Right ventricle myocardium superior (tissue), 1 donor: Measurements from ENCODE around the gene CPS1. TPM values are rescaled to one million over a fixed set of nuclear protein-coding genes. Genes with fewer than 3 reads are reported as not detected.

Experiments used
- total RNA-seq: library from RNA; stranded (reverse); fragmentation: NEBNext Ultra II Directional; extraction: Animal tissue kit (Norgen Biotek cat#: 25700); gene quantifications from one replicate; pipeline ENCODE4 v1.2.1, GENCODE V29; 2021
- donor health status: DM: no; HTN: yes; CAD: no; lungs with severe emphysema.

CPS1 gene
- total RNA-seq, 1 donor from 2014 or later, result 3.0 TPM

Other genes with a start within 250 kb of the CPS1 start
- gene MYL1, start 241.4 kb upstream of the CPS1 start, total RNA-seq, result not detected
- gene LANCL1, start 79.8 kb upstream of the CPS1 start, total RNA-seq, result 50.3 TPM